Ovary (tissue), 3 donors: Measurements from ENCODE around the gene MAPK8IP3.

Source experiments
- CTCF ChIP-seq, 3 donors: fragments of 450-650 bp in 2 of 3; fragments of 200-600 bp in 1 of 3; IDR thresholded peaks; one replicate each; pipeline versions ENCODE4 v1.5.1 to v1.8.0; 2016 to 2022; ENCODE audit warnings: antibody characterized with exemption in 3 of 3, mild to moderate bottlenecking in 1 of 3
- EP300 ChIP-seq: sonication (generic); formaldehyde crosslinking; IDR thresholded peaks from one replicate; pipeline ENCODE4 v1.6.1; 2017; ENCODE audit warnings: antibody characterized with exemption
- donor health status: DM: no; HTN: no; CAD: no.

- TF ChIP-seq CTCF (IDR thresholded peaks at IDR 0.05) (no peak), EP300 (no peak)
Measured at GRCh38 chr16:1767116-1767994, 61.4 kb downstream of the MAPK8IP3 start.
